Embryonic facial prominence (tissue), 1 donor: ENCODE results near the gene RHBDF1.
"Not testable (repeated sequence)": the region's sequence is repeated elsewhere in the genome, so short reads cannot be mapped to it uniquely, and the experiment has no call there.

Experiments used
- DNase-seq: peaks from one replicate; pipeline ENCODE4 v3.0.0-alpha.2; 2016; ENCODE audit errors: extremely low spot score

Gene RHBDF1

DNA sequence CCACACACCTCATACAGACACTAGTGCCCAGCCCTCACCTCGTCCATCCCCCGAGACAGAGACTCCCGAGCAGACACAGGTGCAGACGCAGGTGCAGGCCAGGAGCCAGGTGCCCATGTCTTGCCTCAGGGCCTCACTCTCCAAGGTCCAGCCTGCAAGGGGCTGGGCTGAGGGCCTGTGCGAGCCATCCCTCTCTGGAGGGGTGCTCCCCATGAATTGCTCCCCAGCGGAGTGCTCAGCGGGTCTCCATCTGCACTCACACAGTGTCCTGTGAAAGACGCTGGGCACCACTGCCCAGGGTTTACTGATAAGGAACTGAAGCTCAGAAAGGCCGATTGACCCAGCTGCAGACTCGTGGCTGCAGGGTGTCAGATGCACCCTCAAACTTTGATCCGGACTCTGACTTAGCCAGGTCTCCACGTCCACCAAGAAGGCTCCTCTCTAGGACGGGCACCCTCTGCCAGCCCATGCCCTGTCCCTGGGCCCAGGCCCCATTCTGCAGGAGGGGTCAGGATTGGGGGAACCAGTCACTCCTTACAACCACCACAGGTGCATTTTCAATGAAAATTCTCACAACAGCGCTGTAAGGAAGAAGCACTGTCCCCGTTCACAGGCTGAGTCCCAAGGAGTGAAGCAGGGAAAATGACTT lies 36.0 kb downstream of the RHBDF1 start:
- no peak for DNase-seq

DNA sequence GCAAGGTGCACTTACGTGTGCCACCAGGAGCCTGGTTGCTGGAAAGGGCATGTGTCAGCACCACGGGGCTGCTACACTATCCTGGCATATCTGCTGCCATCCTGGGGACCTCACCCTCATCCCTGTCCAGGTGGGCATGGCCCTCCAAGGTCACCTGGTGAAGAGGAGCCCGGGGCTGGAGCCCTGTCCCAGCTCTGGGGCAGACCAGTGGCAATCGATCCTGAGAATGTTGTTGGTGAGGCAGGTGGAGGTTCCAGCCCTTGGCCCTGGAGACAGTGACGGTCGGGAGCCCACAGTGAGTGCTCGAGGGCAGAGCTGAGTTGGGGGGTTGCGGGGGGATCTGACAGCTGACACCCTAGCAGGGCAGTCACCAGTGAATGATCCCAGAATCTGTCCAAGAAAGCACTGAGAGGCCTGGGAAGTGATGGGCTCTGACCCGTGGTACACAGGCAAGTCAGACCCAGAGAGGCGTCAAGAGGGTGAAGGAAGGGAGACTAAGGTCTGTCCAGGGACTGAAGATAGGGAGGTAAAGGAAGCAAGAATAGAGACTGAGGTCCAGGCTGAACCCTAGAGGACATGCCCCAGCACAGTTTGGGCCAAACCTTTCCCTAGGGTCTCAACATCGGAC lies 36.6 kb downstream of the RHBDF1 start:
- no peak for DNase-seq

DNA sequence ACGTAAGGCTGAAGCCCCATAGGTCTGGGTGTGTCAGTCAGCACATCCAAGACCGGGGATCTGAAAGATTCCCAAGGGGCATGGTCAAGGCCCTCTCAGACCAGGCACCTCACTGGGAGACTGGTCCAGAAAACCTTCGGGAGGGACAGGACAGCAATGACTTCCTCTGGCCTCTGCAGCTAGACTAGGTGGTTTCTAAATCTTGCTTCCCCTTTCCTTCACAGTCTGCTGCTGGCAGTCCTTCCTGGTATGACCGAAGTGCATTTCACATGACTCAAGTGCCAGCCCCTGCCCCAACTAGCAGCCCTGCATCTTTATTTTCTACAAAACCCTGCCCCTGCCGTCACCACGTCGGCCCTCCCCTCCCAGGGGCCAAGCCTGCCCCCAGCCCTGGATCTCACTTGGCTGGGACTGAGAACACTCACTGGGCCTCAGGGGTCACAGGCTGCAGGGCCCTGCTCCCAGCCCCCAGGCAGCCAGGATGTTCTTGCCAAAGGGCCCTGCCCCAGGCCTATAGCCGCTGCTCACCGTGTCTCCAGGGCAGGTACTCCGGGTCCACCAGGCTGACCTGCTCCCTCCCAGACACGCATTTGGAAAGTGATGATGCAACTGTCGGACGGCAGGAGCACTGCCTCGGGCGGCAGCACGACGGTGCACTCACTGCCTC lies 37.3 kb downstream of the RHBDF1 start:
- no peak for DNase-seq

DNA sequence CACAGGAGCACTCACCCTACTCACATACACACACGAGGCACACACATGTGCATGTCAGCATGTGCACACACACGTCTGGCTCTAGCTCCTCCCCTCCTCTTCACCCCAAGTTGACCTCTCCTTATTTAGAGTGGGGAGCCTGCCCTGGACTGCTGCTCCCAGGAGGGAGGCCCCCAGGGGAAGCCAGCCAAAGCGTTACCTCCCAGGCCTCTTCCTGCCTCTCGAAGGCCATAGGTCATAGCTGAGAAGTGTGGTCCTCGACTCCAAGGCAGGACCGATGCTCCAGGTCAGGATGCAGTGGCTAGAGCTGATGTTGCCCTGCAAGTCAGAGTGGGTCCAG lies 37.8 kb downstream of the RHBDF1 start:
- DNase-seq, result no peak

GRCh38 chr16:33877-34647 lies 38.4 kb downstream of the RHBDF1 start:
- no peak for DNase-seq

GRCh38 chr16:33154-33876 lies 39.1 kb downstream of the RHBDF1 start:
- DNase-seq, result not testable (repeated sequence)

DNA sequence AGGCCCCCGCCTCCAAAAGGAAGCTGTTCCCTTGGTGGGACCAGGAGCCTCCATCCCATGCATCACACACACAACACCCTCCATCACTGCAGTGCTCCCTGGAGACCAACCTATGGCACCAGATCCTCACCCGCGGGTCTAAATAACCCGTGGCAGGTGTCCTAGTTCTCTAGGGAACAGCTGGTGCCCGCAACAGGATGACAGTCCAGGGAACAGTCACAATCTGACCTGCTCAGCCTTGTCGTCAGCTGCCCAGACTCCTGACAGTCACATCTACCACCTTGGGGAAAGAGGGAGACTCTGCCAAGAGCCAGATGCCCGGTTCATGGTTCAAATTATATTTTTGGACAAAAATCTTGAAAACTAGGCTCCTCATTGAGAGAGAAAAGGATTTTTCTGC lies 41.8 kb downstream of the RHBDF1 start:
- DNase-seq, result not testable (repeated sequence)

DNA sequence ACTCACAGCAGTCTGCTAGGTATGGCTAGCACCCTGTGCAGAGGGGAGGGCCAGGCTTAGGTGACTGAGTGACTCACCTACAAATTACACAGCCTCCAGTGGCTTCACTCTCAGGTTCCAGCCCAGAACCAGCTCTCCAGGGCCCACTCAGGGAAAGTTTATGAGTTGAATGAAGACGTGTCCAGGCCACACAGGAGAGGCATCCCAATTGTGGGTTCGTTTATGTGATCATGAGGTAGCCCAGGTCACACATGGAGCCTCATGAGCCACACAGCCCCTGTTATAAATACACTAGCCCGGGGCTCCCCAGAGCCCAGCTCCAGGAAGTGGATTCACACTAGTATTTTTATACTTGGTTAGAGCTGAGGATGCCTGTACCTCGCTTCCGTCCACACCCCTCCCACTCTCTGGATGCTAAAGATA lies 46.5 kb downstream of the RHBDF1 start:
- DNase-seq, result not testable (repeated sequence)

DNA sequence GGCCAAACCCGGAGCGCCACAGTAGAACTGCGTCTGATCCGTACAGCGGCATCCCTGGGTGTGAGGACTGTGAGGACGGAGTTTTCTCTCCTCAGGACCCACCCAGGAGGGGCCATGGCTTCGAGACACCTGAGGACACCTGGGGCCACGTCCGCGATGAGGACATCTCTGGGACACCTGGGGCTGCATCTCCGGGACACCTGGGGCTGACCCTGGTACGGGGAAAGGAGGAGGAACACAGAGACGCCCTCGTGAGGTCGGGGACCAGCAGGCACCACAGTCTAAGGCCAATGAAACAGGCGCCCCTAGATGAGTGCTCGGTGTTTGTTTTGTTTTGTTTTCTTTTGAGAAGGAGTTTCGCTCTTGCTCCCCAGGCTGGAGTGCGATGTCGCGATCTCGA lies 48.3 kb downstream of the RHBDF1 start:
- DNase-seq, result not testable (repeated sequence)

DNA sequence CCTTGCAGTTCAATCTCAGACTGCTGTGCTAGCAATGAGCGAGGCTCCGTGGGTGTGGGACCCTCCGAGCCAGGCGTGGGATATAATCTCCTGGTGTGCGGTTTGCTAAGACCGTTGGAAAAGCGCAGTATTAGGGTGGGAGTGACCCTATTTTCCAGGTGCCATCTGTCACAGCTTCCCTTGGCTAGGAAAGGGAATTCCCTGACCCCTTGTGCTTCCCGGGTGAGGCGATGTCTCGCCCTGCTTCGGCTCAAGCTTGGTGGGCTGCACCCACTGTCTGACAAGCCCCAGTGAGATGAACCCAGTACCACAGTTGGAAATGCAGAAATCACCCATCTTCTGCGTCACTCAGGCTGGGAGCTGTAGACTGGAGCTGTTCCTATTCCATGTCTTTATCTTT lies 51.5 kb downstream of the RHBDF1 start:
- not testable (repeated sequence) for DNase-seq

DNA sequence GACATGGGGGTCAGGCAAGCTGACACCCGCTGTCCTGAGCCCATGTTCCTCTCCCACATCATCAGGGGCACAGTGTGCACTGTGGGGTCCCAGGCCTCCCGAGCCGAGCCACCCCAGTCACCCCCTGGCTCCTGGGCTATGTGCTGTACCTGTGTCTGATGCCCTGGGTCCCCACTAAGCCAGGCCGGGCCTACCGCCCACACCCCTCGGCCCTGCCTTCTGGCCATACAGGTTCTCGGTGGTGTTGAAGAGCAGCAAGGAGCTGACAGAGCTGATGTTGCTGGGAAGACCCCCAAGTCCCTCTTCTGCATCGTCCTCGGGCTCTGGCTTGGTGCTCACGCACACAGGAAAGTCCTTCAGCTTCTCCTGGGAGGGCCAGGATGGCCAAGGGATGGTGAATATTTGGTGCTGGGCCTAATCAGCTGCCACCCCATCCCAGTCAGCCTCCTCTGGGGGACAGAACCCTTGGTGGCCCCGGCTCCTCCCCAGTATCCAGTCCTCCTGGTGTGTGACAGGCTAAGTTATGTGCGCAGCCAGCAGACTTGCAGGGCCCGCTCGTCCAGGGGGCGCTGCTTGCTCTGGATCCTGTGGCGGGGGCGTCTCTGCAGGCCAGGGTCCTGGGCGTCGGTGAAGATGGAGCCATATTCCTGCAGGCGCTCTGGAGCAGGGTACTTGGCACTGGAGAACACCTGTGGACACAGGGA lies 55.2 kb downstream of the RHBDF1 start:
- DNase-seq, result not testable (repeated sequence)

GRCh38 chr16:10772-11171 lies 61.7 kb downstream of the RHBDF1 start:
- DNase-seq, result not testable (repeated sequence)

- DNase-seq, result no peak
Measured at GRCh38 chr16:9903-10665, 62.3 kb downstream of the RHBDF1 start.
